Gastroesophageal sphincter (tissue), 4 donors: Measurements from ENCODE around the gene ZNF384. TPM values are rescaled to one million over a fixed set of nuclear protein-coding genes. Genes with fewer than 3 reads are reported as not detected.

Experiments used
- ATAC-seq: fragments of 150-250 bp; one replicate; pipeline ENCODE4 v1.9.1; 2016; ENCODE audit warnings: mild to moderate bottlenecking, moderate library complexity
- H3K27ac ChIP-seq, 4 donors: fragments of 200-600 bp; sonication (generic) in 3 of 4; 1 replicate in 3 of 4; 2 replicates in 1 of 4; pipeline ENCODE4 v1.5.1; 2016 to 2019
- H3K27me3 ChIP-seq: fragments of 200-600 bp; sonication (generic); one replicate; pipeline ENCODE4 v1.5.1; 2019
- H3K36me3 ChIP-seq, 2 donors: fragments of 200-600 bp; sonication (generic); one replicate each; pipeline ENCODE4 v1.5.1; 2019; ENCODE audit warnings: control low read depth in 1 of 2
- H3K4me1 ChIP-seq, 3 donors: fragments of 200-600 bp; sonication (generic); 1 replicate in 2 of 3; 2 replicates in 1 of 3; pipeline ENCODE4 v1.5.1; 2016 to 2019; ENCODE audit warnings: control low read depth in 2 of 3
- H3K4me3 ChIP-seq, 2 donors: fragments of 200-600 bp; sonication (generic); one replicate each; pipeline ENCODE4 v1.5.1; 2019; ENCODE audit warnings: mild to moderate bottlenecking in 1 of 2, moderate library complexity in 1 of 2
- H3K9me3 ChIP-seq, 3 donors: fragments of 200-600 bp; sonication (generic); one replicate each; pipeline ENCODE4 v1.5.1; 2017 to 2019; ENCODE audit warnings: control low read depth in 2 of 3
- EP300 ChIP-seq: sonication (generic); formaldehyde crosslinking; IDR thresholded peaks from one replicate; pipeline ENCODE4 v1.6.1; 2017; ENCODE audit warnings: antibody characterized with exemption, mild to moderate bottlenecking
- POLR2A ChIP-seq, 2 donors: fragments of 450-650 bp; IDR thresholded peaks; one replicate each; pipeline ENCODE4 v1.6.1; 2017; ENCODE audit warnings: antibody characterized with exemption in 2 of 2, mild to moderate bottlenecking in 2 of 2, moderate library complexity in 1 of 2
- POLR2AphosphoS5 ChIP-seq: sonication (generic); formaldehyde crosslinking; IDR thresholded peaks from one replicate; pipeline ENCODE4 v1.6.1; 2017; ENCODE audit warnings: antibody characterized with exemption
- WGBS, 2 donors: methylation state at CpG; one replicate each; pipeline ENCODE4 v1.1.5; 2018; ENCODE audit warnings: low coverage in 1 of 2; 5-methylcytosine and 5-hydroxymethylcytosine counted together
- total RNA-seq, 4 donors: library from RNA; depleted of rRNA; stranded (reverse); fragments of >200 nt; gene quantifications; one replicate each; pipeline ENCODE4 v1.1.0, GENCODE V29; 2016
- TF ChIP-seq, protein P1 (sequence below), 4 experiments: fragments of 200-600 bp in 2 of 4; fragments of 450-650 bp in 2 of 4; sonication (generic) in 1 of 4; IDR thresholded peaks; one replicate each; pipeline ENCODE4 v1.5.1; 2017 to 2019; ENCODE audit warnings: antibody characterized with exemption in 4 of 4, mild to moderate bottlenecking in 2 of 4, moderate library complexity in 2 of 4

The ZNF384 gene
- total RNA-seq, 4 donors from 2014 or later: 26.1 to 57.5 (median 43.6) TPM

DNA sequence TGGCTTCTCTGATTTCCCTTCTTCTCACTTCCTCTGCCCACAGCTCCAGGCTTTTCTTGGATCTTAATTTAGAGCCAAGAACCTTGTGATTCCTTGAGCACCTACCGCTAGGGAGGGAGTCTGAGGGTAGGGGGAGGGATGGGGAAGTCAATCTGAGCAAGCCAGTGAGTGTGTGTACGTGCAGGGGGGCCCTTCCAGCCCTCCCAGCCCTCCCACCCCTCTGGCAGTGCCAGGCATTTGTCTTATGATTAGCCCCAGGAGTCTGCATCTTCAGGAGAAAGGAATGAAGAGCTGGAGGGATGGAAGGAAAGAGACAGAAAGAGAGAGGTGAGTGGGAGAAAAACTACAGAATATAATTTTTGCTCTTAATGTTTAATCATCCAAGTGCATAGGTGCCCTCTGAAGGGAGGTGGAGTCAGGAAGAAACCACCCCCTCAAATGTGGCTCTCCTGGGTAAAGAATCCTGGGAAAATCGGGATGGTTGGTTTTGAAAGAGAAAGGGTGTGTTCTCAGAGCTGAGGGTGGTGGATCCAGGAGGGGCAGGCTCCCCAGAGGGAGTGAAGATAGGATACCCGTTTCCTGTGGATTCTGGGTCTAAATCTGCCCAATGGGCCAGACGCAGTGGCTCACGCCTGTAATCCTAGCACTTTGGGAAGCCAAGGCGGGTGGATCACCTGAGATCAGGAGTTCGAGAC lies 9.3 kb upstream of the ZNF384 start:
- H3K36me3 ChIP-seq: no peaks in the 10 kb centered on the region
- peaks cover 93% of the 10 kb centered on the region for H3K27me3 ChIP-seq
- no peak for TF ChIP-seq POLR2AphosphoS5
- TF ChIP-seq POLR2A (IDR thresholded peaks at IDR 0.05): no peak
- TF ChIP-seq EP300: no peak
- TF ChIP-seq, protein P1, sequence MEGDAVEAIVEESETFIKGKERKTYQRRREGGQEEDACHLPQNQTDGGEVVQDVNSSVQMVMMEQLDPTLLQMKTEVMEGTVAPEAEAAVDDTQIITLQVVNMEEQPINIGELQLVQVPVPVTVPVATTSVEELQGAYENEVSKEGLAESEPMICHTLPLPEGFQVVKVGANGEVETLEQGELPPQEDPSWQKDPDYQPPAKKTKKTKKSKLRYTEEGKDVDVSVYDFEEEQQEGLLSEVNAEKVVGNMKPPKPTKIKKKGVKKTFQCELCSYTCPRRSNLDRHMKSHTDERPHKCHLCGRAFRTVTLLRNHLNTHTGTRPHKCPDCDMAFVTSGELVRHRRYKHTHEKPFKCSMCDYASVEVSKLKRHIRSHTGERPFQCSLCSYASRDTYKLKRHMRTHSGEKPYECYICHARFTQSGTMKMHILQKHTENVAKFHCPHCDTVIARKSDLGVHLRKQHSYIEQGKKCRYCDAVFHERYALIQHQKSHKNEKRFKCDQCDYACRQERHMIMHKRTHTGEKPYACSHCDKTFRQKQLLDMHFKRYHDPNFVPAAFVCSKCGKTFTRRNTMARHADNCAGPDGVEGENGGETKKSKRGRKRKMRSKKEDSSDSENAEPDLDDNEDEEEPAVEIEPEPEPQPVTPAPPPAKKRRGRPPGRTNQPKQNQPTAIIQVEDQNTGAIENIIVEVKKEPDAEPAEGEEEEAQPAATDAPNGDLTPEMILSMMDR (IDR thresholded peaks at IDR 0.05): no peak
- WGBS, 2 donors: 55 to 57% methylated on average over 4 to 6 of the region's 8 CpGs
- peaks cover 0 to 19% (median 14%) of the 10 kb centered on the region in 3 donors for H3K4me1 ChIP-seq
- H3K27ac ChIP-seq: no peak overlapping the region
- H3K4me3 ChIP-seq: no peak overlapping the region
- no peak for ATAC-seq
- no peaks in the 10 kb centered on the region for H3K9me3 ChIP-seq

DNA sequence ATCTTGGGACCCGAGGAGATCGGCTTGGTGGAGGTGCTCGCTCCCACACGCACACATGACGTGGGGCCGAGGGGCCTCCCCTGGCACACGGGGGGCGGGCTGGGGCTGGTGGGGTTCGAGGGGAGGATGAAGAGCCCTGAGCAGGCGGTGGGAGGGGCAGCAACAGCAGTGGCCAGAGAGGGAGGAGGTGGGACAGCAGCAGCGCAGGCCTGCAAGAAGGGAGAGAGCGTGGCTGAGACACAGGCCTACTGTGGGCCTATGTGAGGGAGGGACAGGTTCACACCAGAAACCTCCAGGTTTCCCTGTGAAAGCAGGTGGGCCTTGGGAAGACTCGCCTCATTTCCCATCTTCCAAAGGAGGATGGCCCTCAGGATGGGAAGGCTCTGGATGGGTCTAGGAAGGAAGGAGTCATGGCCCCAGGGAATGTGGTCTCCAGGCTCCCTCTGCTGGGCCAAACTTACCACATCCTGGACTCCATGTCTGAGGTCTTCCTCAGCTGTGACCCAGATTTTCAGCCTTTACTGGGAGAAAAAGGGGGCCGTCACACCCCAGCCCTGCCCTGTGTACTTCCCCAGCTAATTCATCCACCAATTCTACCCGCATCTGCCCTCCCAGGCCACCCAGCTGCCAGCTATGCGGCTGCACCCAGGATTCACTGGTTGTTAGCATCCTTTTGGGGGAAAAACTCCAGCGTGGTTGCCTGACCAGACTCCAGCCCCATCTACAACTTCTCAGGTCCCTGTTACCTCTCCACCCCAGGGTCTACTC lies 8.6 kb upstream of the ZNF384 start:
- 60 to 75% methylated on average over 1 to 10 of the region's 17 CpGs for WGBS, 2 donors
- ATAC-seq: no peak
- no peak overlapping the region for H3K27ac ChIP-seq
- H3K4me3 ChIP-seq: no peak overlapping the region
- H3K4me1 ChIP-seq: peaks cover 0 to 19% (median 14%) of the 10 kb centered on the region in 3 donors
- no peaks in the 10 kb centered on the region for H3K36me3 ChIP-seq
- peaks cover 86% of the 10 kb centered on the region for H3K27me3 ChIP-seq
- TF ChIP-seq, protein P1 (IDR thresholded peaks at IDR 0.05): peak in 1 of 4 experiments; percentile 27
- no peak for TF ChIP-seq POLR2AphosphoS5
- H3K9me3 ChIP-seq: no peaks in the 10 kb centered on the region

DNA sequence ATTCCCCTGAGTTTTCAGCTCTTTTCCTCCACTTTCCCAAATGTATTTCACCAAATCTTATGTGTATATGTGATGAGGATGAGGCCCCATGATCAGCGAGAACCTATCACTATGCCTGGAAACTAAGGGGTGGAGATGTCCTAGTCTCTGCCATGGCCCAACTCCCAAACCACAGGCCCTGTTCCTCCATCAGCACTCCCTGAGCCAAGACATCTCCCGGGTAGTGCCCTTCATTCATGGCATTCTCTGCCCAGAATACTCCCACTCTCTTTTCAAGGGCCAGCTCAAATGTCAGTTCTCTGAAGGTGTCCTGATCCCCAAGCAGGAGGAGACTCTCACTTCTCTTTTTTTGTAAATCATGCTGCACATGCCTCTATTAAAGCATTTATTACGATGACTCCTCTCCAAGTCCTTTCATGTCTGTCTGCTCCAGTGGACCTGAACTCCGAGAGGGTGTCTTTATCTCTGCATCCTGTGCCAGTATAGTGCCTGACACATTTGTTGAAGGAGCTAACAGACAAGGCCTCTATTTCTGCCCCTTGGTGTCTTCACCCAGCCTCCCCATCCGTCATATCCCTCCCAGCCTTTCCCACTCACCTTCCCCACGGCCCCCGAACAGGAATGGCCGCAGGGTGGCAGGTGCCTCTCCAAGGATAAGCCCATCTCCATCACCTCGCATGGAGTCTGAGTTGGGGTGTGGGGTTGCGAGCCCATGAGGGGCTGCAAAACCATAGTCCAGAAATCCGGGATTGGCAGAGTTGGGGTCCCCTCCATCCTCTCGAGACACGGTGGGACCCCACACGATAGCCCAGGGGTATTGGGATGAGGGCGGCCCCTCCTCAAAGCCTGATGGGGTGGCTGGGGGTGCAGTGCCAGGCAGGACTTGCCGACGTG lies 7.8 kb upstream of the ZNF384 start:
- Histone ChIP-seq H3K9me3 (no peaks in the 10 kb centered on the region), H3K27me3 (peaks cover 77% of the 10 kb centered on the region), H3K36me3 (peaks cover 0 to 5% of the 10 kb centered on the region in 2 donors), H3K4me1 (peaks cover 0 to 19% (median 14%) of the 10 kb centered on the region in 3 donors), H3K4me3 (no peak overlapping the region), H3K27ac (no peak overlapping the region)
- no peak for ATAC-seq
- 54 to 75% methylated on average over 3 to 4 of the region's 17 CpGs for WGBS, 2 donors
- TF ChIP-seq, protein P1 (IDR thresholded peaks at IDR 0.05): no peak
- TF ChIP-seq EP300: no peak
- TF ChIP-seq POLR2AphosphoS5: no peak
- TF ChIP-seq POLR2A (IDR thresholded peaks at IDR 0.05): no peak

DNA sequence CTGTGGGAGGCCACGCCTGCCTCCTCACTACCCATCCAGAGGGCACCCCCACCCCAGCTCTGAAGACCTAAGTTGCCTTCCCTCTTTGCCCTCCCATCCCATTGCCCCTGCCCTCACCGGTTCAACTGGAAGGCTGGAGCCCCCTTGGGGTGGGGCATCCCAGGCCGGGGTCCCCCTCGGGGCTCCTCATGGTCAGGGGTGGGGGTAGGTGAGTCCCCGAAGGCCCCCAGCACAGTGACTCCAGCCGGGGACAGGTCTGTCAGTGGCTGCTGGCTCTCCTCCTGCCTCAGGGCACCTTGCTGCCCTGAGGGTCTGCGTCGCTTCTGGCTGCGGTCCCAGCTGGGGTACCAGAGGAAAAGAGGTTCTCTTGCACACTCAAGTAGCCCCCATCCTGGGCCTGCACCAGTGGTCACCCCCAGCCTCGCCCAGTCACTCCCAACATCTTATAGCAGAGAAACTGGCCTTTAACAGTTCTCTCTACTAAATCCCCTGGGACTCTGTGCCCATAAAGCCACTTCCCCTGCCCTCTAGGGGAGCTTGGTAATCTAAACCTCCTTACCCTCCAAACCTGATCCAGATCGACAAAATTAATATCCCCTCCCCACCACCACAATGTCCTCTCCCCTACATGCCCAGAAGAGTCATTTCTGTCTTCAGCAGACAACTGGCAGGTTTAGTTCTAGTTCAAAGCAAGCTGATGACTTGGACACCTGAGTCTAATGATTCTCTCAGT lies 6.3 kb upstream of the ZNF384 start:
- Histone ChIP-seq H3K4me1 (peaks cover 0 to 19% (median 7%) of the 10 kb centered on the region in 3 donors), H3K27ac (no peak overlapping the region), H3K27me3 (peaks cover 63% of the 10 kb centered on the region), H3K4me3 (no peak overlapping the region), H3K36me3 (peaks cover 0 to 5% of the 10 kb centered on the region in 2 donors), H3K9me3 (no peaks in the 10 kb centered on the region)
- ATAC-seq: no peak
- no peak for TF ChIP-seq EP300
- TF ChIP-seq, protein P1 (IDR thresholded peaks at IDR 0.05): no peak
- TF ChIP-seq POLR2A (IDR thresholded peaks at IDR 0.05): no peak
- TF ChIP-seq POLR2AphosphoS5: no peak
- 63 to 78% methylated on average over 2 to 3 of the region's 11 CpGs for whole genome bisulfite sequencing, 2 donors
